NCI-H187 (cell line): Measurements from ENCODE around the gene IGFLR1.

Source experiments
- DNase-seq, 2 experiments: peaks; one replicate each; lab custom pipeline; 2025; lab: John Stamatoyannopoulos, UW

Gene IGFLR1

DNA sequence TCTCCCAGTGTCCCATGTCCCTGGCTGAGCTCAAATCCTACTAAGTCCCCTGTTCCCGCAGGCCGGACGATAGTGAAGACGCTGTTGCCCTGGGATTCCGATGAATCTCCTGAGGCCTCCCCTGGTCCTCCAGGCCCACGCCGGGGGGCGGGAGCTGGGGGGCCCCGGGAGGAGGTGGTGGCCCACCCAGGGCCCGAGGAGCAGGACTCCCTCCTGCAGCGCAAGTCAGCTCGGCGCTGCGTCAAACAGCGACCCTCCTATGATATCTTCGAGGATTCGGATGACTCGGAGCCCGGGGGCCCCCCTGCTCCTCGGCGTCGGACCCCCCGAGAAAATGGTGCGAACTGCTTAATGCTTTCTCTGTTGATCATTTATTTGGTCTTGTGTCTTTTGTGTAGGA is 18.6 kb downstream of the IGFLR1 start:
- no peak for DNase-seq

DNA sequence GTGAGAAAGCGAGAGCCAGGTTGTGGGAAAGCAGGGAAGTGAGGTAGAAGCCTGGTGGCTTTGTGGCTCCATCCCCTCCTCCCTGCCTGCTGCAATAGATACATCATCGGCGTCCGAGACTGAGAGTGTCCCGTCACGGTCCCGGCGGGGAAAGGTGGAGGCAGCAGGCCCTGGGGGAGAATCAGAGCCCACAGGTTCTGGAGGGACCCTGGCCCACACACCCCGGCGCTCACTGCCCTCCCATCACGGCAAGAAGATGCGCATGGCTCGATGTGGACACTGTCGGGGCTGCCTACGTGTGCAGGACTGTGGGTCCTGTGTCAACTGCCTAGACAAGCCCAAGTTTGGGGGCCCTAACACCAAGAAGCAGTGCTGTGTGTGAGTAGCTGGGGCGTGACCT is 19.4 kb downstream of the IGFLR1 start:
- DNase-seq, result no peak

DNA sequence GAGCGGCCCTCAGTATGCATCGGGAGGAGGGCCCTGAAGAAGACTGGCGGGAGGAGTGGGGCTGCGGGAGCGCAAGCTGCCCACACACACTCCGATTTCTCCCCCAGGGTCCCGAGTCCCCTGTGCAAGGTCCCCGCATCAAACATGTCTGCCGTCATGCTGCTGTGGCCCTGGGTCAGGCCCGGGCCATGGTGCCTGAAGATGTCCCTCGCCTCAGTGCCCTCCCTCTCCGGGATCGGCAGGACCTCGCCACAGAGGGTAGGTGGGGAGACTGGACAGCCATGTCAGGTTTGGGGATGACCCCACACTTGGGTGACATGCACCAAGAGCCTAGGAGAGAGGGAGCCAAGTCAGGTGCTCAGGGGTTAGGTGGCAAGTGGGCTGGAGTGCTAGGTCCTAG is 19.8 kb downstream of the IGFLR1 start:
- no peak for DNase-seq

DNA sequence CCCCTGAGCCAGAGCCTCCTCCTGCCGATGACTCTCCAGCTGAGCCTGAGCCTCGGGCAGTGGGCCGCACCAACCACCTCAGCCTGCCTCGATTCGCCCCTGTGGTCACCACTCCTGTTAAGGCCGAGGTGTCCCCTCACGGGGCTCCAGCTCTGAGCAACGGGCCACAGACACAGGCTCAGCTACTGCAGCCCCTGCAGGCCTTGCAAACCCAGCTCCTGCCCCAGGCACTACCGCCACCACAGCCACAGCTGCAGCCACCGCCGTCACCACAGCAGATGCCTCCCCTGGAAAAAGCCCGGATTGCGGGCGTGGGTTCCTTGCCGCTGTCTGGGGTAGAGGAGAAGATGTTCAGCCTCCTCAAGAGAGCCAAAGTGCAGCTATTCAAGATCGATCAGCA is 20.9 kb downstream of the IGFLR1 start:
- no peak for DNase-seq

DNA sequence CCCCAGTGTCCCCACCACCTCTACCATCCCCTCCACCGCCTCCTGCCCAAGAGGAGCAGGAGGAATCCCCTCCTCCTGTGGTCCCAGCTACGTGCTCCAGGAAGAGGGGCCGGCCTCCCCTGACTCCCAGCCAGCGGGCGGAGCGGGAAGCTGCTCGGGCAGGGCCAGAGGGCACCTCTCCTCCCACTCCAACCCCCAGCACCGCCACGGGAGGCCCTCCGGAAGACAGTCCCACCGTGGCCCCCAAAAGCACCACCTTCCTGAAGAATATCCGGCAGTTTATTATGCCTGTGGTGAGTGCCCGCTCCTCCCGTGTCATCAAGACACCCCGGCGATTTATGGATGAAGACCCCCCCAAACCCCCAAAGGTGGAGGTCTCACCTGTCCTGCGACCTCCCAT is 21.6 kb downstream of the IGFLR1 start:
- DNase-seq, result no peak

DNA sequence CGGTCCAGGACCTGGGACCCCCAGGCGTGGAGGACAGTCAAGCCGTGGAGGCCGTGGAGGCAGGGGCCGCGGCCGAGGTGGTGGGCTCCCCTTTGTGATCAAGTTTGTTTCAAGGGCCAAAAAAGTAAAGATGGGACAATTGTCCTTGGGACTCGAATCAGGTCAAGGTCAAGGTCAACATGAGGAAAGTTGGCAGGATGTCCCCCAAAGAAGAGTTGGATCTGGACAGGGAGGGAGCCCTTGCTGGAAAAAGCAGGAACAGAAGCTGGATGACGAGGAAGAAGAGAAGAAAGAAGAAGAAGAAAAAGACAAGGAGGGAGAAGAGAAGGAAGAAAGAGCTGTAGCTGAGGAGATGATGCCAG is 22.1 kb downstream of the IGFLR1 start:
- no peak for DNase-seq

DNA sequence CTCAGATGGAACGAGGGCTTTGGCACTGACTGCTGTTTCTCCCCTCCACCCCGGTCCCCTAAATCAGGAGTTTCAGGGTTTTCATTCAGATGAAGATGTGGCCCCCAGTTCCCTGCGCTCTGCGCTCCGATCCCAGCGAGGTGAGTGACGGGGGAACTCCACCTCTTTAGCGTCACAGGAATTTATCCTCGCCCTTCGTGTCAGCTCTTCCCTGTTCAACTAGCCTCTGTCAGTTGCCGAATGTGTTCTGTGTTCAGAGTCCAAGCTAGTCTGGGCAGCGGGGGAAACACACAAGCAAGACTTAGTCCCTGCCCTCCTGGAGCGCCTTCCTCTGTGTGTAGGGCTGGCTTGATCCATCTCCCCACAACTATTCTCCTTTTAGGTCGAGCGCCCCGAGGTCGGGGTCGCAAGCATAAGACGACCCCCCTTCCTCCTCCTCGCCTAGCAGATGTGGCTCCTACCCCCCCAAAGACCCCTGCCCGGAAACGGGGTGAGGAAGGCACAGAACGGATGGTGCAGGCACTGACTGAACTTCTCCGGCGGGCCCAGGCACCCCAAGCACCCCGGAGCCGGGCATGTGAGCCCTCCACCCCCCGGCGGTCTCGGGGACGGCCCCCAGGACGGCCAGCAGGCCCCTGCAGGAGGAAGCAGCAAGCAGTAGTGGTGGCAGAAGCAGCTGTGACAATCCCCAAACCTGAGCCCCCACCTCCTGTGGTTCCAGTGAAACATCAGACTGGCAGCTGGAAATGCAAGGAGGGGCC is 22.7 kb downstream of the IGFLR1 start:
- DNase-seq, result no peak

DNA sequence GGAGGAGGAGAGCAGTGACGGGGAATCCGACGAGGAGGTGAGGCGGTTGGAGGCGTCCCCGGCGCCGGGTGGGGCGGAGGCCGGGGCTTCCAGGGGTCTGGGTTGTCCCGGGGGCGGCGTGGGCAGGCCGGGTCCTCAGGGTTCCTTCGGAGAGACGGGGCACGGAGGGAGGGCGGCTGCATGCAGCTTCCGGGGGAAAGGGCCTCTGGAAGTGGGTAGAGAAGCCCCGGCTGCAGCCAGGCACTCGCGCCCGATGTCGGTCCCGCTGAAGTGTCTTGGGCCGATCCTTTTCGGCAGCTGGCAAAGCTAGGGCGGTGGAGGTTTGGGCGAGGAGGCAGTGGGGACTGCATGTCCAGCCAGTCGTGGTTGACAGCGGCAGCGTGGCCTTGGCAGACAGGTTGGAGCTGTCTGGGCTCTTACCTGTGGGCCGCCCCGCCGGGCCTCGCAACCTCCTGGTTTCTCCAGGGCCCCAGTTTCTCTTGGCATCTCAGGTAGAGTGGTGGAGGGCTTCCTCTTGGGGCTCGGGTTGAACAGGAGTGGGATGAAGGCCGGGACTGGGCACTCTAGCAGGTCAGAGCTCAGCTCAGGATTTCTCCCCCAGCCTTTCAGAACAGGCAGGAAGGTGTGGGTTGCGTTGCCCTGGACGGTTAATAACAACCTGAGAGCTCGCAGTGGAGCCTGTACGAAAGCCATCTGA is 23.8 kb downstream of the IGFLR1 start:
- no peak for DNase-seq

DNA sequence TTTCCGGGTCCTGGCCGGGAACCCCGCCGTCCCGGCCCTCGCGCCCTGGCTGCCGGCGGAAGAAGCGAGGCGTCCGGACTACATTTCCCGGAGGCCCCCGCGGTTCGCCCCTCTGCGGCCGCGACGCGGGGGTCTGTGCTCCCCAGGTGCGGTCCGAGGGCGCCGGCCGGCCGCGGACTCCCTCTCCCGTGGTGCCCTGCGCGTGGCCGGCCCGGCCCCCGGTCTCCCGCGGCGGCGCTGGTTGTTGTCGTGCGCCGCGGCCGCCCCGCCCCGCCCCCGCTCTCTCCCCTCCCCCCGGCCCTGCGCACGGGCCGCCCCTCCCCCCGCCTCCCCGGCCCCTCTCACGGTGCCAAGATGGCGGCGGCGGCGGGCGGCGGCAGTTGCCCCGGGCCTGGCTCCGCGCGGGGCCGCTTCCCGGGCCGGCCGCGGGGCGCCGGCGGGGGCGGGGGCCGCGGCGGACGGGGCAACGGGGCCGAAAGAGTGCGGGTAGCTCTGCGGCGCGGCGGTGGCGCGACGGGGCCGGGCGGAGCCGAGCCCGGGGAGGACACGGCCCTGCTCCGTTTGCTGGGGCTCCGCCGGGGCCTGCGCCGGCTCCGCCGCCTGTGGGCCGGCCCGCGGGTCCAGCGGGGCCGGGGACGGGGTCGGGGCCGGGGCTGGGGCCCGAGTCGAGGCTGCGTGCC is 24.4 kb downstream of the IGFLR1 start, which contains the start of gene KMT2B:
Gene KMT2B, plus strand, starts transcription at position 339 of the 680 bp plus-strand sequence. Its CDS starts 16 bp downstream, at position 355.
- DNase-seq, result peak in 1 of 2 experiments; percentile 78

DNA sequence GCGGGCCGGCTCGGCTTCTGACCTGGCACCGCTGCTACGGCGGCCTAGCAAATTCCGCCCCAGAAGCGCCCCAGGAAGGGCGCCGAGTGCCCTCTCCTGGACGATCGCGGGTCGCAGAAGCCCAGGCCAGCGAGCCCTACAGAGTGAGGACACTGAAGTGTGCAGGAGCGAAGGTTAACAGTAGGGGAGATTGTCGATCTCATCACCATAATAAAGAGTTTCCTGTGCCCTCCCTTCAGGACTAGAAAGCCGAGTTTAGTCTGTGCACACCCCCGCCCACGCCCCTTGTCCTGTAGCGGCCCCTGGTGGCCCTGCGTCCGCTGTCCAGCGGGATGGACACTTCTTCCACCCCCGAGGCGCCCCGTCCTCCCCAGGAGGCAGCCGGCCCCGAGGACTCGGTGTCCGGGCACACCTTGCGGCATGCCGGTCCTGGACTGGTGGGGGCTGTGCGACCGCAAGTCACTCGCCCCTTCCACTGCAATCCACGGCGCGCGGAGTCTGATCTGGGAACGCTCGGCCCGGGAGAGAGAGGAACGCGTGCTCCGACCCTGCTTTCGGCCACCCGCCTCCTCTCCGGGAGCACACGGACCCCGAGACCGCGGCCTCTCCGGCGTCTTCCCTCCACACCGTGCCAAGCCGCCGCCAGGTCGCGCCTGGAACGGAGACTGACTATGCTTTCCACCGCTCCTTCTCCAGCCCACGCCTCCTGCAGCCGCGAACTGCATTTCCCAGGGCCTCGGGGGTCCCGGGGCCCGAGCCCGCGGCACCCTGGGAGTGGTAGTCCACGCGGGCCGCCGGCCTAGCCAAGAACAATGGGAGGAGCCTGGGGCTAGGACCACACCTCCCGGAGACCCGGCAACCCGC is 25.2 kb downstream of the IGFLR1 start:
- peak; percentile 91 to 98 for DNase-seq

DNA sequence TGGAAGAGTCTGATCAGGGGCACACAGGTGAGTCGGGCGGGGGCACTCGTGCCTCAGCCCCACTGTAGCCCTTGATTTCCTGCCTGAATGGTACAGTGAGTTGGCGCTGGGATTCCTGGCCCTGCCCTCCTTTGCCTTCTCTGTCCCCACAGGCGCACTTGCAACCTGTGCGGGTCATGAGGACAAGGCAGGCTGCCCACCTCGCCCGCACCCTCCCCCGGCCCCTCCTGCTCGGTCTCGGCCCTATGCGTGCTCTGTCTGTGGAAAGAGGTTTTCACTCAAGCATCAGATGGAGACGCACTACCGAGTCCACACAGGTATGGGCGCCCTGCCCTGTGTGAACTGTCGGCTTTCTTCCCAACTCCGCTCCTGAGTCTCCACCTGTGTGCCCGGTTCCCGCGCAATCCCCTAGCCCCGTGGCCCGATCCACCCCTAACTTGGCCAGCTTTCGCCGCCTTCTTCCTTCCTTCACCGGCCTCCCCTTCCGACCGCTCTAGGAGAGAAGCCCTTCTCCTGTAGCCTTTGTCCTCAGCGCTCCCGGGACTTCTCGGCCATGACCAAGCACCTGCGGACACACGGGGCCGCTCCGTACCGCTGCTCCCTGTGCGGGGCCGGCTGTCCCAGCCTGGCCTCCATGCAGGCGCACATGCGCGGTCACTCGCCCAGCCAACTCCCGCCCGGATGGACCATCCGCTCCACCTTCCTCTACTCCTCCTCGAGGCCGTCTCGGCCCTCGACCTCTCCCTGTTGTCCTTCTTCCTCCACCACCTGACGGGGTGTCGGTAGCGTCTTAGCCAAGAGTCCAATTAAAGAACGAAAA is 26.1 kb downstream of the IGFLR1 start:
- DNase-seq, result peak in 1 of 2 experiments; percentile 60

DNA sequence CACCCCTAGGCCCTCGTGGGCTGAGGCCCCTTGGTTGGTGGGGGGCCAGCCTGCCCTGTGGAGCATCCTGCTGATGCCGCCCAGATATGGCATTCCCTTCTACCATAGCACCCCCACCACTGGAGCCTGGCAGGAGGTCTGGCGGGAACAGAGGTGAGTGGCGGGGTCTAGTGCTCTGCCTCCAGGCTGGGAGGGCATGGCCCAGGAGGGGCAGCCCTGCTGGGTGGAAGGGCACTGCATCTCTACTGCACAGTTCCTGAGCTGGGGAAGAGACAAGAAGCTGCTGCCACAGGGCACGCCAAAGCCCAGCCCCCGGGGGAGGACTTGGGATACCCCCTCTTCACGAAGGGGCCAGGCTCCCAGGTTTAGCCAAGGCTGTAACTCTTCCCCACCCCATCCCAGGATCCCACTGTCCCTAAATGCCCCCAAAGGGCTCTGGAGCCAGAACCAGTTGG is 26.9 kb downstream of the IGFLR1 start:
- DNase-seq, result no peak

DNA sequence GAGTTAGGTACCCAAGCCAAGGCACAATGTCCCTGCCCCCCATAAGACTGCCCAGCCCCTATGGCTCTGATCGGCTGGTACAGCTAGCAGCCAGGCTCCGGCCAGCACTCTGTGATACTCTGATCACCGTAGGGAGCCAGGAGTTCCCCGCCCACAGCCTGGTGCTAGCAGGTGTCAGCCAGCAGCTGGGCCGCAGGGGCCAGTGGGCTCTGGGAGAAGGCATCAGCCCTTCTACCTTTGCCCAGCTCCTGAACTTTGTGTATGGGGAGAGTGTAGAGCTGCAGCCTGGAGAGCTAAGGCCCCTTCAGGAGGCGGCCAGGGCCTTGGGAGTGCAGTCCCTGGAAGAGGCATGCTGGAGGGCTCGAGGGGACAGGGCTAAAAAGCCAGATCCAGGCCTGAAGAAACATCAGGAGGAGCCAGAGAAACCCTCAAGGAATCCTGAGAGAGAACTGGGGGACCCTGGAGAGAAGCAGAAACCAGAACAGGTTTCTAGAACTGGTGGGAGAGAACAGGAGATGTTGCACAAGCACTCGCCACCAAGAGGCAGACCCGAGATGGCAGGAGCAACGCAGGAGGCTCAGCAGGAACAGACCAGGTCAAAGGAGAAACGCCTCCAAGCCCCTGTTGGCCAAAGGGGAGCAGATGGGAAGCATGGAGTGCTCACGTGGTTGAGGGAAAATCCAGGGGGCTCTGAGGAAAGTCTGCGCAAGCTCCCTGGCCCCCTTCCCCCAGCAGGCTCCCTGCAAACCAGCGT is 27.5 kb downstream of the IGFLR1 start:
- no peak for DNase-seq

DNA sequence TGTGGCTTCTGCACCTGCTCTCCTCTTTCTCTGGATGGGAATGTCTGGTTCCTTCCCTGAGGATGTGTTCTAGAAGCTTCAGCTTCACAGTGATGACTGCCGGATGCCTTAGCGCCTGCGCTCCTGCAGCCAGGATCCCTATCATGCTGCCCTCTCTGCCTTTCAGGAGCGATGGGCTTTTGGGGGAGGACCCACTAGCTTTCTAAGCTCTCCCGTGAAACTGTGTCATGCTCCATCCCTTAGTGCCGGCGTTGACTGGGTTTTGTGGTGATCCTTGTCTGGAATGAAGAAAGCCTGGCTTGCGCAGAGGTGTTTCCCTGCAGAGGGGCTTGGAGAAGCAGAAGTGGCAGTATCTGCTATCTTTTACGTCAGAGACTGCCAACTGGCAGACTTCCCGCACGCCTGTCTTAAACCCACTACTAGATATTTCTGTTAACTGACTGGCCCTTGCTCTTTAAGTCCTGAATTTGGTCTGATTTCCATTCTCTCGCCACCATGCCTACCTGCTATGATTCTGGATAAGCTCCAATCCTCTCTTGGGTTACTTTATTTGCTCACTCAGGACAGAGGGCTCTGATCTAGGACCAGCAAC is 28.3 kb downstream of the IGFLR1 start:
- DNase-seq, result no peak

DNA sequence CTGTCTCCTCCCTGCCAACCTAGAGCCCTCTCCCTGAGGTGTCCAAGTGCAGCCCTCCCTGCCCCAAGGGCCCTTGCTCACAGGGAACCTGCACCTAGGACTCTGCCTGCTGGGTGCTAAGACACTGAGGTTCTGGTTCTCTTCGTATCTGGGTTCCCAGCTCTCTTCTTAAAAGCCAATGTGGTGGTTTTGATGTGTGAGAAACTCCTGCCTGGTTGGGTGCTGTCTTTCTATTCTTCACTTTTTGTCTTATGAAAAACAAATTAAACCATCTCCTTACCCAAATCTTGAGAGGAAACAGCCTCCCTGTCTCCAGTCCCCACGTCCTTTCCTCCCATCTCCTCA is 28.8 kb downstream of the IGFLR1 start:
- no peak for DNase-seq

DNA sequence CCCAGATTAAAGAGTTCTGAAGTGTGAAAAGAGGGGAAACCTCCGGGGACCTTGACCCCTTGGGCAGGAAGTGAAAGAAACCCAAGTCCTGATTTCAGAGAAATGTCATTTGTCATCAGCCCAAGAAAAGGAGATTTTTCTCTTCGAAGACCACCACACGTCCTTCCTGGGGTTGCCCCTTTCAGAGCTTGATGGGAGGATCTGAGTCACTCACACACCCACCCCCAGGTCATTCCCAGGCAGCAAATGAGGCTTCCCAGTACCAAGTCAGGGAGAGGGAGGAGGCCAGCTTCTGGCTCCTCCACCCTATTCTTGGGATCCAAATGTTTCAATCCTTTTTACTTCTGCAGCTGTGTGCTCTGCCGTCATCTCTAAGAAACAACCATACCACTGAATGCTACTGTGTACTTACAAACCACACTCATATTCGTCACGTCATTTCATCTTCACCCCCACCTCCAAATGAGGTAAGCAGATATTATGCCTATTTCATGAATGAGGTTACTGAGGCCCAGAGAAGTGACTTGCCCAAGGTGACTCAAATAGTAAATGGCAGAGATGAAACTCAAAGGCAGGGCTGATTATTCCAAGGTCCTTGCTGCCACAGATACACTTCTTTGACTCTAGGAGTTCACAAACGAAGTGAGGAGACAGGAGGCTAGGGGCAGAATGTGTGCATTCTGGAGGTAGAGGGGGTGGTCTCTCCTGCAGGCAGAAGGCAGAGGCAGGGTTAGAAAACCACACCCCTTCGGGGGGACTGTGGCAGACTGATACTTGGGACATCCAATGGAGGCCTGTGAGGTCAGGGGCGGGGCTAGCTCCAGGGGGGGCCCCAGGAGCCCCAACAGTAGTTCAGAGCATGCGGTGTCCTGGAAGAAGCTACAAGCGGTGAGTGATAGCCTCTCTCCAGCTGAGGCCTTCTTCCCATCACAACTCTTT is 29.4 kb downstream of the IGFLR1 start:
- no peak for DNase-seq

DNA sequence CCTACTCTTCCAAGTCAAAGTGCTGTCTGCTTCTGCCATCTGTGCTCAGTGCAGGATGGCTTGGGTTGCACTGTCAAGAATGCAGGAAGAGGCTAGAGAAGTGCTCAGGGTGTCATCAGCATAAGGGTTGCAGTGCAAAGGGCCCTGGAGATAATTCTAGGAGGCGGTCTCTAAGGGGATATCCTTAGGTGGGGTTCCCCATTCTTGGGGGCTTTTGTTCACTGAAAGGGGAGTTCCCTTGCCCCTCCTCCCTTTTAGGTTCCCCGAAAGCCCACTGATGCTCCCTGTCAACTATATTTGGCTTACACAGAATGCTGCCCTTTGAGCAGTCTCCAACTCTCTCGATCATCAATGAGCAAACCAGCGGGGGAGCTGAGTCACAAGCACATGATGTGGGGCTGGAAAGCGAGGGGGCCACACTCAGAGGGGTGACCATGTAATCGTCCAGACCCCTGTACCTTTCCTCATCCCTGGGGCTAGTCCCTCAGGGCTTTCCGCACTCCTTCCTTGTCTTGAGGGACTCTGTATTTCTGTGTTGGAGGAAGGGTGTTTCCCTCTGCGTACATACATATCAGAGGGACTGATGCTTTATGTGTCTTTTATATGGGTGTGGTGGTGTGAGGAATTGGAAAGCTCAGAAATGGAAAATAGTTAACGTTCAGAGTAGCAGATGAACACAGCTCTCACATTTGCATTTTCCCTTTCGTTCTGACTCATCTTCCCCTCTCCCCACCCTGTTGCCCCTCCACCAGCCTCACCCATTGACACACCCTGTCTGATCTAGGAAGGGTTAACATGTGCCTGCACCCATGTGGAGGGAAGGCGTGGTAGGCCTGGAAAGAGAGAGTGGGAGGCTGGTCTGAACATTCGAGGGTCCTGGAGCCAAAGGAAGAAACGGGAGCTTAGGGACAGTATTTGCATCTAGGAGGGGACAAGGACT is 31.2 kb downstream of the IGFLR1 start:
- no peak for DNase-seq

DNA sequence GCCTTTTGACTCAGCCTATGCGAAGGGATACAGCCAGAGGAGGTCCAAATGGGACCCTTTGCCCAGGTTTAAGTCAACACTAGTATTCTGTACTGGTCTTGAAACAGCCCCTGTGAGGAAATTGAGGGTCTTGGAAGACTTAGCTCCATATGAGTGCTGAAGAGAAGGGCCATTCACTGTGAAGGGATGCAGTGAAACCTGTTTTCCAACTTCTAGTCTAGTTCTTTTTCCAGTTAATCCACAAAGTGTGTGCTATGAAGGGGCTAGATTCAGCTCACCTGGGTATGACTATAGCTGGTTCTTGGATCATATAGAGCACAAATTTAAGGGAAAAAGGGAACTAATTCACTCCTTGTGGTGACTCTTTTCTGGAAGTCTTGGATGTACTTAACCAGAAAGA is 33.9 kb downstream of the IGFLR1 start:
- no peak for DNase-seq
